Cortex of kidney (tissue), 1 donor: ENCODE data around the gene IL5RA.
A peak's percentile ranks its signal among the peaks of the same experiment; 100 is the strongest.

Source experiments
- DNase-seq: peaks from one replicate; lab custom pipeline; 2025; lab: John Stamatoyannopoulos, UW

Gene IL5RA, protein sequence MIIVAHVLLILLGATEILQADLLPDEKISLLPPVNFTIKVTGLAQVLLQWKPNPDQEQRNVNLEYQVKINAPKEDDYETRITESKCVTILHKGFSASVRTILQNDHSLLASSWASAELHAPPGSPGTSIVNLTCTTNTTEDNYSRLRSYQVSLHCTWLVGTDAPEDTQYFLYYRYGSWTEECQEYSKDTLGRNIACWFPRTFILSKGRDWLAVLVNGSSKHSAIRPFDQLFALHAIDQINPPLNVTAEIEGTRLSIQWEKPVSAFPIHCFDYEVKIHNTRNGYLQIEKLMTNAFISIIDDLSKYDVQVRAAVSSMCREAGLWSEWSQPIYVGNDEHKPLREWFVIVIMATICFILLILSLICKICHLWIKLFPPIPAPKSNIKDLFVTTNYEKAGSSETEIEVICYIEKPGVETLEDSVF

DNA sequence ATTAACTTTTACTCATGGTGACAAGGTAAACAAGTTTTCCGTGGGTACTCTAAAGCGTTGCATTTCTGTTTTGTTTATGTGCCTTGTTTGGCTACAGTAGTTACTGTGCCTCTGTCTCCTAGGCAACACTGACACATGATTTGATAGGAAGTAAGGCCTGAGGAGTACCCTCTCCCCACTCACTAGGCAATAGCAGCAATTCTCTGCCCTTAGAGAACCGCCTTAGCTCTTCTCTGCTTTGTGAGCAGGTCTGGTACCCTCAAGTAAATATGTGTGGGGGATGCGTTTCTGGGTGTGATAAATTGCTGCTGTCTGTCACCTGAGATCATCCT is at the start of gene IL5RA:
IL5RA (minus strand) TSS at position 76 of the 332 bp plus-strand sequence. CDS start 5,390 bp downstream, outside the sequence.
- DNase-seq, result no peak

DNA sequence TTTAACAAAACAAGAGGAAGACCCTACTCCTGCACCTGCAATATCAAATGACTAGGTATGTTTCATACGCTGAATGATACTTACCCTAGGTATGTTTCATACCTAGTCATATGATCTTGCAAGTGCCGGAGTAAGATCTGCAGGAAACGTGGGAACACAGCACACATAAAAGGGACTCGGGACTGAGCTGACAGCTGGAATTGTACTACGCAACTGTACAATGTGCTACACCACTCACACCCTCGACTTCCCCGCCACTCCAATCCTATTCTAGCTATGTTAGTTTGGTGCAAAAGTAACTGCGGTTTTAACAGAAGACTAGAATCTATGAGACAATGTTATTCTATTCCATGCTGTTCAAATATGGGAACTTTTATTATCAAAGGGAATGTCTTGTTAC is 47.3 kb upstream of the IL5RA start:
- DNase-seq, result no peak

DNA sequence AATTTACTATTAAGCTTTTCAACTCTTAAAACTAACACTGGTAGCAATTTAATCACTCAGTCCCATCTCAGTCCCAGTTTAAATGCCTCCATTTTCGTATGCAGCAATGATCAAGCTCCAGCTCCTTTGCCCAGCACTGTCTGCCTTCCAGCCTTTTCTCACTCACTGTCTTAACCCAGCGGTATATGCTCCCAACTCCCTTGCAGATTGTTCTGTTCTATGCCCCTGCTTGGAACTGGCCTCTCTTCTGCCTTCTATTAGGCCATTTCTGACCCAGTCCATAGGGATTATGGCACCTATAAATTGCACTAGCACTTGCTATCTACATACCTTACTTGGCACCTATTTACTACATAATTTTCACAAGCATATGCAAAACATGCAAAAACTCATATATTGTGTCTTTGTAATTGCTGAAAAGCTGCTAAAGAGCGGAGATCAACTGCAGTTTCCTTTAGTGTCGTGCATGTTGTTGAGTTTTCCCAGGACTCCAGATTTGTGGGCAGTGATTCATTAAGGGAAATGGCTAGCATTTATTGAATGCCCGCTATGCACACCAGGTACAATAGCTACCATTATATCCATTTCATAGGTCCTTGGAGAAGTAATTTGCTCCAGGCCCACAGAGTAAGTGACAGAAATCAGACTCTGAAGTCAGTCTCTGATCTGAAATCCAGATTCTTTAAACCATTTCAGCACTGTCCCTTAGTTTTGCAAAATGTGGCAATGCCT is 44.9 kb upstream of the IL5RA start:
- no peak for DNase-seq

DNA sequence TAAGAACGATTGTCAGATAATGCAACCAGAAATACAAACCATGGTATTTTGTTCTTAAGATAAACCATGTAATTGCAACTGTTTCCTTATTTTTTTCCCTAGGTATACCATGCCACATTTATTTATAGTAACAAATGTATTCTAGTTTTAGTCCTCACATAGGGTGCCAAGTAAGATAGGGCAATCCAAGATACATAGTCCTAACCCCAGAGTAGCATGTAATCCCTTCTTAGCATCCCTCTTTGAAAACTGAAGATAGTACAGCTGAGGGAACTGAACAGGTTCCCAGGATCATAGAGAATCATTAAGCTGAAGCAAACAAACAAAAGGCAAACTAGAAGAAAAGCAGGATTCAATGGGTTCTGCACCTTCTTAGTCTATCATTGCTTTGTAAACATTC is 41.3 kb upstream of the IL5RA start:
- no peak for DNase-seq

DNA sequence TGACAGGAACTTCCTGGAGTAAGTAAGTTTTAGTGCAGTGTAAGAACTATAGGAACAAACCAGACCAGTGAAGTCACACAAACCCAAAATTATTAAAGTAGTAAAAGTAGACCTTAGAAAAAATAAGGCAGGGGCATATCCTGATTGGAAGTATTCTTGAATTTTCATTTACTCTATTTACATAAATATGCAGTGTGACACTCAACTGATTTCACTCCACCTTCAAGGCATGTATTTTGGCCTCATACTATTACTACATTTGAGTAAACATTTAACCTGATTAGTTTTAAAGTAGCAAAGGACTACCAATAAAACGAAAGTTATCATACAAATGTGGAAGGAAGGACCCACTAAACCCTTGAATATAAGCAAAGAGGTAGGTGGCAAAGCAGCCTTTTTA is 39.4 kb upstream of the IL5RA start:
- DNase-seq, result no peak

DNA sequence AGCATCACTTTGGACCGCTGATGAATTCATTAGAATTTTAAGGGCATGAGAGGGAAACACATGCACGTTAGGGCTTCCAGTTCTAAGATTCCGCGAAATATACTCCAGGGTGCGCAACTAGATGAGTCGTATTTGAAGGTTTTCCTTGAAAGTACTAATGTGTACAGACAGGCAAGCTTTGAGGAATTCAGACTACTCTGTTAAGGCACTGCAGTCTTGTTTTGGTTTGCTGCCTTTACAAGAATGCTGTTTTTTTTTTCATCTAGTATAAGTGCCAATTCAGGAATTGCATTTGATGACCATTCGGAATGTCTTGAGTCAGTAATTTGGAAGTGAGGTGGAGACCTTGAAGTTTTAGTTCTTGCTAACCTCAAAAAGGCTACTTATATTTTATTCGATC is 35.7 kb upstream of the IL5RA start:
- DNase-seq, result no peak

DNA sequence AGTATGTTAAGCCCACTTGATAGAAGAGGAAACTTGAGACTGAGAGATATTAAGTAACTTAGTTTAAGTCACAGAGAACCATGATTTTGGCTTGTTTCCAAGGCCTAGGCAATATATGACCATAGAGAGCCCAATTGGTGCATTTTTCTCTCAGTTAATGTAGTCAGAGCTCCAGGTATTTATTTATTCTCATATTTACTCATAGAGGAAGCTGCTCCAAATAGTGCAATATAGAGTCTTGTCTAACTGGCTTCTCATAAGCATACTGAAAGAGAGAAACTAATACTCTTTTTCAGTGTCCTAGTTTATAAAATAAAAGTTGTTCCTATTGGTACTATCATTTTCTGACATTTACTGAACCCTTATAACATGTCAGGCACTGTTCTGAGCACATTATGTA is 31.8 kb upstream of the IL5RA start:
- DNase-seq, result no peak

DNA sequence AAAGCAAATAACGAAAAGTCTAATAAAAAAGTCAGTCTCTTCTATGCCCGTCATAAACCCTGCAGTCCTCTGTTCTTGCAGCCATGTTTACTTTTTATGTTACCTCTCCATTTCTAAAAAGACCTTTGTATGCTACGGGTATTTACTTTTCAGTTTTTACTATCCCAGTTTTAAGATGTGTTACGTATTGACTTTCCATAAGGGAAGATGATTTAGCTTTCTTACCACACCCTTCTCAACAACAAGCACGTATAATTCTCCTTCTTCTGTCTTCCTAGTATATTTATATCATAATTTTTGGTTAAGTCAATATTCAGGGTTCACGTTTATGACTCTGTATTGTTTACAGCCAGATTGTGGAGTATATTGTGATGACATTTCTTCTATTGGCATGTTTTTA is 27.4 kb upstream of the IL5RA start:
- no peak for DNase-seq

DNA sequence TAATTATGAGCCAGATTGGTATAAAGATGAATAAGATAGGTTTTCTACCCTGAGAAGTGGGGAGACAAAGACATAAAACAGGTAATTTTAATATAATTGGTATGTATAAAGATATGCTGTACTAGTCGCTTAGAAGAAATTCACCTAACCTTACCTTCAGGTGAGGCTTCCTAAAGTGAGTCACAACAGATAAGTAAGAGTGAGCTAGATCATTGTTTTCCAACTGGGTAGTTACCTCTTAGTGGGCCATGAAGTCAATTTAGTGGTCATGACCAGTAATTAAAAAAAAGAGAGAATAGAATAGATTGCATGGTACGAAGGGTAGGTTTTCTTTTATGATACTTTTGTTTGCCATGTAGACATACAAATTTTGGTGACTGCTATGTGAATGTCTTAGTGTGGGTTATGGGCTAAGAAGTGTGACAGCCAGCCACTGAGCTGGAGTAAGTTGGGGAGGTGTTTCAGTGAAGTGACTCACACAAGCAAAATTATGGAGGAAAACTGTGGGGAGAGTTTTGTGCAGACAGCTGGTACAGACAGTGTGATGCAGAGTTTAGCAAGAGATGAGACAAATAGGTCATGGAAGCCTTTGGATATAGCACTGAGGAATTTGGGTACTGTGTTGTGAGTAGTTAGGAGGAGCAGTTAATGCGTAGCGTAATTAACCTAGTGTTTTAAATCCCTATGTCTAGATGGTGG is 24.7 kb upstream of the IL5RA start:
- DNase-seq, result no peak

DNA sequence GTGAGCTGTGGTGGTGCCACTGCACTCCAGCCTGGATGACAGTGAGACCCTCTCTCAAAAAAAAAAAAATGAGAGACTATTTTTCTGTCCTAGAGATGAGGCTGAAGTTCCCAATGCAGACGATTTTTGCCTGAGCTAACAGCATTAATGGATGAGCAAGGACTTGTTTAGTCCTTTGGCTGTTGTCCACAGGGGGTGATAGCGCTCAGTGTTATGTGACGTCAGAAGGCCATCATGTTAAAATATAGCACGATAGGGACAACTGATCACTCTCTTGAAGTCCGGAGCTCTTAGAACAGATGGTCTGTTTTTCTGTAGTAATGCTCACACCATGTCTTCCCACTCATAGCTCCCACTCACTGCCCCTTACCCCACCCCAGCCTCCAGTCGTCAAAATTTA is 23.3 kb upstream of the IL5RA start:
- DNase-seq, result no peak

DNA sequence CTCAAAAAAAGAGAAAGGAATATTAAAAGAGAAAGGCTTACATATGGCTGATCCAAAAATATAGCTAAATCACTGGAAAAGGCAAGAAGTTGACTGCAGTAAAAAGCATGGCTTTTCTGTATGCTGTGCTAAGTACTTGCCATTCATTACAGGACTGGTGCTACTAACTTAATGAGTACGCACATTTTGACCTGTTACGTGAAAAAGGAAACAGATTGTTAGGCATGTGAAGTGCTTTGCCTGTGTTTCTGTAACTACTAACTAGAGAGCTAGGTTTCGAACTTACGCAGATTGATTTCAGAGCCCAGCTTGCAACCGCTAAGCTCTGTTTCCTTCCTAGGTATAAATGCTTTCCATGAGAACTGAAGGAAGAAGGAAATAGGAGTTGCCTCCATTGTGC is 19.4 kb upstream of the IL5RA start:
- no peak for DNase-seq

DNA sequence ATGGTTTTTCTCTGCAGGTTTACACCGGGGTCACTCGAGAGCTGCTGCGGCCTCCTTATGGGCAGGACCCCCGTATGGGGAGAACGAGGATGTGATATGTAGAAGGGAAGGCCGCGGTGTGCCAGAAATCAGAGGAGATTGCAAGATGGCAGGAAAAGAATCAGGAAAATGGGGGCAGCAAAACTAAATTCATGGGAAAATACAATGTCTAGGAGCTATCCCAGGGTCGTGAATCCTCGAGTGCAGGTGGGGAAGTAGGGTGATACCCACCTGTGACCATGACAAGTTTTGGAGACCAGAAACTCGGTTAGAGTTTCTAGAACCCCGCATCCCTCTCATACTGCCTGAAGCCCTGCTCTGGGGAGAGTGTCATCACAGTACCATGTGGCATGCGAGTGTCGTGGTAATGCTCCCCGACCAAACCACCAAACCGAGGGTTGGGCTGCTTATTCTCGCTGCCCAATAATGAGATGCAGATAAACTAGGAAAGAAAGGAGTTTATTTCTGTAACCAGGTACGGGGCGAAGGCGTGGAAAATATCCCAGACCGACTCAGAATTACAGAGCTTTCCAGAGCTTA is 17.3 kb upstream of the IL5RA start:
- no peak for DNase-seq

DNA sequence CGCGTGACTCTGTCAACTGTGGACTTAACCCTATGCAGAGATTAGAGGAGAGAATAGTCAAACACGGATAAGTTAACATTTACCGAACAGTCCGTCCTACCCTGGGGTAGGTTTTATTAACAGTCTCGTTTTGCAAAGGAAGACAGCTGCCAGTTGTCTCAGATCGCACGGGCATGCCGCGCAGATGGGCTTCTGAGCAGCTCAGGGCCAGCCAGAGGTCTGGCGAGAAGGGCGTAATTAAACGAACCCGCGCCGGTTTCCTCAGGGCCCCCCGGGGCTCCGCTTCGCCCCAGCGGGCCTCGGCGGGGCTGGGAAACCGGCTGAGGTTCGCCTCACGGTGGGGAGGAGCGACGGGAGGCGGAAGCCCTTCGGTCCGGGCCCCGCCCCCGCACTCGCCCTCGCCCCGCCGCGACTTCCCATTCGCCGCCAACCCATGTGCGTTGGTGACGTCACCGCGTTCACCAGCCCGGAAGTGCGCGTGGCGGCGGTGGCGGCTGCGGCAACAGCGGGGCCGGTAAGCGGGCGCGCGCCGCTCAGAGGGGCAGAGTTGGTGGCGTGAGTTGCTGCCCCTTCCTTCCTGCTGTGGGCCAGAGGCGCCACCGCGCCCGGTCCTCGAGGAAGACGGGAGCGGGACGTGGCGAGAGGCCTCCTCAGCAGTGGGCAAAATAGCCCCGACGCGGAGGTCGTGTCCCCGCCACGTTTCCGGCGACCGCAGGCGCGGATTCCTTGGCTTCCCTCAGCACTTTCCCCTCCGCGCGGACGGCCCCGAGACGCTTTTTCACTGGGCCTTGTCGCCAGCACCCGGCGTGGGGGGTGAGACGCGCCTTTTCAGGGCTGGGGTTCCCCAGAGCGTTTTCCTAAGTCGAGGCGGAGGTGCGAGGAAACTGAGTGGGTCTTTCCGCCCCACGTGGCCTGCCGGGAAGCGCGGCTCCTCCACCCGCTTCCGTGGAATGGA is 16.6 kb upstream of the IL5RA start, which contains the start of gene TRNT1:
TRNT1 (plus strand) TSS at position 464 of the 955 bp plus-strand sequence. CDS start 2,101 bp downstream, outside the sequence.
- DNase-seq, result peak; percentile 33

DNA sequence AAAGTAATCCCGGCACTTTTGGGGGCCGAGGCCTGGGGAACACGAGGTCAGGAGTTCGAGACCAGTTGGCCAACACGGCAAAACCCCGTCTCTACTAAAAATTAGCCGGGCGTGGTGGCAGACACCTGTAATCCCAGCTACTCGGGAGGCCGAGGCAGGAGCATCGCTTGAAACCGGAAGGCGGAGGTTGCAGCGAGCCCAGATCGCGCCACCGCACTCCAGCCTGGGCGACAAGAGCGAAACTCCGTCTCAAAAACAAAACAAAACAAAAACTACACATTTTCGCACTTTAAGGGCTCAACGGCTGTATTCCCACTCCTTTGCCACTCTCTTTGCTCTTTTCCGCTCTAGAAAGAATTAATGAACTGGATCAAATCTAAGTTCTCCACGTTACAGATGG is 15.8 kb upstream of the IL5RA start:
- DNase-seq, result no peak

DNA sequence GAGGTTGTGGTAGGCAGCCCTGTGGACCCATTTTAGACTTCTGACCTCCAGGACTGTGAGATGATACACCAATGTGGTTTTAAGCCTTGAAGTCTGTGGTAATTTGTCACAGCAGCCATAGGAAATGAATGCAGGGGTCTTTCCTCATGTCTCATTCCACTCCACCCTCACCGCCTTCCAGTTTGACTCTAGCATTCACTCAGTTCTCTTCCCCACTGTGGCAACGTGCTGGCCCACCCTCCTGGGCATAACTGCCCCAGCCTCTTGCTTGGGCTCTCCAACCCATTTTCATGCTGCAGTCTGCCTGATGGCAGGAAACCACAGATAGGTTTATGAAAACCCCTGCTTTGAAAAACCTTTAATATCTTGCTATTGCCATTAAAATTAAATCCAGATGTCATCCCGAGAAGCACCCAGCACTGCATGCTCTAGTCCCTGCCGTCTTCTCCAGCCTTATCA is 9.2 kb upstream of the IL5RA start:
- DNase-seq, result no peak

DNA sequence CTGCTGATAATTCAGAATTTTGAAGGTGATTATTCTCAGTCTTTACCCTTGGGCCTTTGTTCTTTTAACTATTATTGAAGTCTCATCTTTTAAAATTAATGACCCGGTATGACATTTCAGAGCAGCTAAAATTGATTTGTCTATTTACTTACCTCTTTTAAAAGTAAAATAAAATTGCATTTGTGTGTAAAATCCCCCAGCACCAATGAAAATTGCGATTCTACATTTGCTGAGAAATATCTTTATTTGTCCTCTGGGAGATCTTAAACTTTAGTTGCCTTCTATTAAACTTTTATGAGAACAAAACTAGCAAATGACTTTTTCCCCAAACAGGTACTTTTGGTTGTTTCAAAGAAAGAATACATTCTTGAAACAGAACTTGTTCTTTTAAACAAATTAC is 7.5 kb upstream of the IL5RA start:
- no peak for DNase-seq

DNA sequence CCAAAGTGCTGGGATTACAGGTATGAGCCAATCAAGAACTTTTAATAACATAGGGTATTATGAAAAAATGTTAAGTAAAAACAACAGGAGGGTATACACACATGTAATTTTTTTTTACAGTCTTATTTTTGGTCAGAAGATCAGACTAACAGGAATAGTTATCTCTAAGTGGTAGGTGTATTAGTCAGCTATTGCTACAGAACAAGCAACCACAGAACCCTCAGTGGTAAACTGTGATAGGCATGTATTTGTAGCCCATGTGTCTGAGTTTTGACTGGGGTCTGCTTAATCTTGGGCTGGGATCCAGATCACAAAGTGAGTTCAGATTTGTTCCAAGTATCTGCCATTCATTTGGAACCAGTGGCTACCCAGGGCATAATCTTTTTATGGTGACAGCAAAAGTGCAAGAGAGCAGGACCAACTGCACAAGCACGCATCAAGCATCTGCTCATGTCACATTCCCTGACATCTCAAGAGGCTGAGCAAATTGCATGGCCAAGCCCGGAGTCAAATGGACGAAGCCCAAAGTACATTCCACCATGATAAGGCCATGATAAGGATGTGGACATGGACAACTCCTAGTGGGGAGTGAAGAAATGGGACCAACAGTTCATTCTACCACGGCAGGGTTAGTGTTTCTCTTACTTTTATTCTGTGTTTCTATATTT is 3.0 kb upstream of the IL5RA start:
- DNase-seq, result no peak

DNA sequence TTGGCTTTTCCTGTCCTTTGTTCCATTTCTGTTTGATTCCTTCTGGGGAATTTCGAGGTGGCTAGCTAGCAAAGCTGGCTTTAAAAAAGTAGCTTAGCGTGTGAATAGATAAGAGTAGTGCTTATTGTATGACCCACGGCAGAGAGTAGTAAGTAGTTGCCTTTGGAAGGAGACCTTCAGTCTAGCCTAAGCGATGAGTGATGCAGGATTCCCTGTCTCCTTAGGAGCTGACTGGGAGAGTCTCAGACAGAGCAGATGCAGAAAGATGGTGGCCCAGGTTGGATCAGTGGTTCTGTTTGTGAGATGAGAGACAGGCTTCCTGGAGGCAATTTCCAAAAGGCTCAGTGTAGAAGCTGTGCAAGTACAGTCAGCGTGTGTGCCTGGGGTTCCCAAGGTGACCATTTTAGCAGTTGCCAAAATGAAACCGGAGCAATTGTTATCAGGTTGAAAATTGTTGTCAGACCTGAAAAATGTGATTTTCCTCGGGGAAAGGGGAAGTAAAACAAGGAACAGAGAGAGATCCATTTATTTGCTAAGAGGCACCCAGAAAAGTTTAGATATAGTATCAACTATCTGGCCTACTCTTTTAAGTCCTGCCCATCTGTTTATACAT is 681 bp upstream of the IL5RA start:
- DNase-seq, result no peak

DNA sequence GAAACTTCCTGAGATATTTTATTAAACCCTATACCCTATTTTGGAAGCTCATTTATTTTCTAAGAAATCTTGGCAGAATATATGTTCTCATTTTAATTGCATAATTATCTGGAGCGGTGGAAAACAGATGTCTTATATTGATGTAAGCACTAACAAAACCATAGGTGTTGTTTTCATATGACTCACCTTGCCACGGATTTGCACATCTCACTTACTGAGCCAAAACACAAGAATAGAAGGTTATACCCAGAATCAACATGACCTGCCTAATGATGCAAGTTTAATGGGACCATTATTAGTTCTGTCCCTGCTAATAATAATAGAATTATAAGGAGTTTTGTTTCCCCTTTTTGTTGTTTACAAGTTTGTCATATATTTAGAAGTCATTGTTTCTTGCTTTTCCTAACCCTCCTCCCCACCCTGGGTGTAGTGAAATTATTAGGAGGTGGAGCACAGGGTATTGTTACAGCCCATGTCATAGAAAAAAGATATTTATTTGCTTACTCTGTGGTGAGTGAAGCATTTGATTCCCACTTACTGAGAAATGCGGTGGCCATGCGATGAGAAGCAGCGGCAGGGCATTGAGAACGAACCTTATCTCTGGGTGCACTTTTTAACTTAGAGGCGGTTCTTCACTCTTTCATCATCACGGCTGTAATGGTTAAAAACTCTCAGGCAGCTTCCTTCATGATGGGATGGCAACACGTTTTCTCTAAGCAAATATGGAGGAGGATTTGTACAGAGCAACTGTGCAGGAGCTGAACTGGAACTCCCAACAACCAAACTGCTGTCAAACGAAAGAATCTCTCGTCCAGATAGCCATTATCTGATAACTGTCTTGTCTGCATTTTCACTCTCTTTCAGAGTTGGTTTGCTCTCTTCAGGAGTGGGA is 521 bp downstream of the IL5RA start:
- no peak for DNase-seq
